Activated T-cell treated with anti-CD3 and anti-CD28 coated beads, Interleukin-2, amount 50 U/mL, for 72 hours (primary cell): ENCODE data around the gene SARM1. TPM values are rescaled to one million over a fixed set of nuclear protein-coding genes. Genes with fewer than 3 reads are reported as not detected.
"Not testable (repeated sequence)": the region's sequence is repeated elsewhere in the genome, so short reads cannot be mapped to it uniquely, and the experiment has no call there.

ENCODE experiments used
- ATAC-seq, 2 donors: fragments of 150-1000 bp; cut with Tn5 transposase; replicated peaks in 1 of 2; 2 replicates each; pipeline ENCODE4 v1.10.0; 2021; ENCODE audit warnings: moderate library complexity in 2 of 2, mild to moderate bottlenecking in 1 of 2
- DNase-seq, 2 donors: peaks; one replicate each; pipeline ENCODE4 v3.0.0; 2021 to 2022; ENCODE audit warnings: mixed read lengths in 1 of 2
- H3K27ac Mint-ChIP-seq: one replicate; pipeline ENCODE4 v1.8.0; 2022; ENCODE audit warnings: mild to moderate bottlenecking, moderate library complexity, mixed read lengths
- H3K27me3 Mint-ChIP-seq: one replicate; pipeline ENCODE4 v1.8.0; 2022; ENCODE audit warnings: low read depth, mixed read lengths
- H3K36me3 Mint-ChIP-seq, 2 donors: one replicate each; pipeline ENCODE4 v1.8.0; 2022; ENCODE audit warnings: mixed read lengths in 2 of 2, mild to moderate bottlenecking in 1 of 2; ENCODE audit not compliant: insufficient read depth in 2 of 2
- H3K4me1 Mint-ChIP-seq: one replicate; pipeline ENCODE4 v1.8.0; 2022; ENCODE audit warnings: low read depth, mixed read lengths
- H3K4me3 Mint-ChIP-seq, 2 donors: one replicate each; pipeline ENCODE4 v1.8.0; 2022; ENCODE audit warnings: mild to moderate bottlenecking in 2 of 2, mixed read lengths in 2 of 2, moderate library complexity in 2 of 2
- H3K9me3 Mint-ChIP-seq, 2 donors: one replicate each; pipeline ENCODE4 v1.8.0; 2022; ENCODE audit warnings: mixed read lengths in 2 of 2
- total RNA-seq, 2 donors: library from RNA; stranded (reverse); gene quantifications; one replicate each; pipeline ENCODE4 v1.2.3, GENCODE V29; 2022

SARM1 gene
- total RNA-seq, 2 donors from 2014 or later: 22.4 to 24.3 TPM

DNA sequence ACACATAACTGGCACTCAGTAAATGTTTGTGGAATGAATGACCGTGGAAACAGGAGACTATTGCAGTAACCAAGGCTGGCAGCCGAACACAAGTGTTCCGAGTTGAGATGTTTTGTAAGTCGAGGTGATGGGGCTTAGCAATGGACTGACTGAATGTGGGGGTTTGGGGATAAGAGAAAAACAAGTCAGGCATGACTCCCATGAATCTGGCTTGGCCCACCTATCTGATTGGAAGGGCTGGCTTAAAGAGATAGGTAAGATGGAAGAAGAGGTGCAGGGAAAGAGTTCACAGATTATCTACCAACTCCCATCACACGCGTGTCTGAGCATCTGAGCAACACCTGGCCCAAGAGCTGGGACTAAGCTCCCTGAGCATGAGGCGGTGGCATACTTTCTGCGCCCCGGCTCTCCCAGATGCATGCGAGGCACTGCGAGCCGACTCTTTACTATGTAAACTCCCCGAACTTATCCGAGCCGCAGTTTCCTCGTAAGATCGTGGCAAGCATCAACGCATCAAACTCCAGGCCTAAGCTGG, 36.8 kb upstream of the SARM1 start:
- H3K36me3 Mint-ChIP-seq: no peaks in the 10 kb centered on the region
- no peaks in the 10 kb centered on the region for H3K27me3 Mint-ChIP-seq
- ATAC-seq (no peak), DNase-seq (peak in 1 of 2 donors; percentile 13)
- H3K9me3 Mint-ChIP-seq: no peaks in the 10 kb centered on the region
- peak overlapping the region; percentile 6 for H3K27ac Mint-ChIP-seq
- peak overlapping the region; percentile 90 to 97 for H3K4me3 Mint-ChIP-seq
- peaks cover 38% of the 10 kb centered on the region for H3K4me1 Mint-ChIP-seq

DNA sequence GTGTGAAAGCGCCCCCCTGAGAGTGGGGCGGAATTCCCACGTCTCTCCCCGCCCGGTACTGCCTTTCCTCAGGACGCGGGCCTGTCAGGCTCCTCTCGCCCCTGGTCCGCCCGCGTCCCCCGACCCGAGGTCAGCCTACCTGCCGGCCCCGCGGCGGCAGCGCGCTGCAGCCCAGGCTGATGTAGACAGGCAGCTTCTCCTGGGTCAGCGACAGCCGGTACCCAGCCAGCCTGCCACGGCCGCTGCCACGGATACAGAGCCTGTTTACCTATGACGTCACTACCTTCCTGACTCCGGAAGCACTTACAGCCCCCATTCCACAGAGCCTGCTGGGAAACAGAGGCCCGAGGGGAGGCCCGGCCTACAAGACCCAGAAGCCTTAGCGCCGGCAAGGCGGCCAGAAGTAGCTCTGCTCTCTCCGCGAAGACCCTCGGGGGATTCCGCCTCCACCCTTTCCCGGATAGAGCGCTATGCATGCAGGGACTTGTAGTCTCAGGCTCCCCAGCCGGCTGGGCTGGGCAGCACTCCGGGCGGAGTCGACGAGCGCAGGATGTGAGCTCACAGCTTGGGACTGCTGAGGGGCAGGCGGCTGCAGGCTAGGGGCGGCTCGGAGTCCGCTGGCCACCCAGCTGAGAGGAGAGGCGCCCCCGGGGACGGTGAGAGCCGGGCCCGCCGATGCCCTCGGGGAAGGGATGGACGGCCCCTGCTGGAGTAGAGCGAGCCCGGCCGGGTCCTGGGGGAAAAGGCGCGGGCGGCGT, 36.1 kb upstream of the SARM1 start, which contains the start of the genes IFT20 and TNFAIP1:
Gene IFT20 (minus strand): TSS at position 272 of the 758 bp plus-strand sequence. CDS start 3,487 bp downstream, outside the sequence.
Gene TNFAIP1 (plus strand): TSS at position 561 of the 758 bp plus-strand sequence. CDS start 3,761 bp downstream, outside the sequence.
- peak; percentile 96 to 97 for ATAC-seq
- Mint-ChIP-seq H3K27ac (peak within 1 kb of the TSS; percentile 96), H3K4me3 (peak within 1 kb of the TSS; percentile 90 to 97), H3K4me1 (peaks cover 38% of the 10 kb centered on the region), H3K27me3 (no peaks in the 10 kb centered on the region), H3K36me3 (no peaks in the 10 kb centered on the region), H3K9me3 (no peaks in the 10 kb centered on the region)
- peak; percentile 97 to 99 for DNase-seq

DNA sequence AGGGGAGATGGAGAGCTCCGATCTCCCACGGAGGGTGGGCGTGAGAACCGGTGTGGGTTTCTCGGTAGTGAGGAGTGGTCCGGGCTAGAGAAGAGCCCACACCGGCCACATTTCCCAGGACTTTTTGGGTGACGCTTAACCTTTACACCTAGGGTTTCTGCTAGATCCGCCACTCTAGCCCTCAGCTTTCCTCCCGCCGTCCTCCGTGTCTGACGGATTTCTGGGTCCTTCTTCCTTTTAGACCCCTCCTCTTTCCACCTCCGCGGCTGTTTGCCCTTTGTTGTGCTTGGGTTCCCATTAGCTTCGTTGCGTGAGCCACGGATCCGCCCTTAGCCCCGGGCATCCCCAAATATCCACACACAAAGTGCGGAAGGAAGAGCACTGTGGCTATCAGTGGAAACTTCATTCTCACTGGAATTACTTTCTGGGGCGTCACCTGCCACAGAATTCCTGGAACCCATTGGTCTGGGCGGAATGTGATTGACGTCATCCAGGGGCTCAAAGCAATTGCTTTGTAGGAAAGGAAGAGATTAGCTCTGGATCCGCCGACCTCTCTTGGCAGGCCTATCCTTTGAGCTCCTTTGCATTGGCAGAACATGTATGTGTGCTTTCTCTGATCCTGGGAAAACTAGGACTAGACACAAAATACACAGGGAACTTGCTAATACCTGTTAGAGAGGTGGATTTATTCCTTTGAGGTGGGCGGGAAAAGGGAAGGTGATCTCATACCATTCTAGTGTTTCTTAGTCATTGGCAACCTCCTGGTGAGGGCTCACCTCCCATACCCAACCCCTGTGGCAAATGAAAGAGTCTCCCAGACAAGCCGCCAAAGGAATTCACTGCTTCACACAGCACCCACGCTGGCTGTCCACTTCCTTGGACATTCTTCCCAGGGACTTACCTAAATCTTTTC, 35.3 kb upstream of the SARM1 start:
- Mint-ChIP-seq H3K27ac (peak overlapping the region; percentile 95), H3K27me3 (no peaks in the 10 kb centered on the region), H3K9me3 (no peaks in the 10 kb centered on the region), H3K4me1 (peaks cover 38% of the 10 kb centered on the region), H3K4me3 (peak overlapping the region; percentile 90 to 97), H3K36me3 (no peaks in the 10 kb centered on the region)
- ATAC-seq (no peak), DNase-seq (peak in 1 of 2 donors; percentile 25)

DNA sequence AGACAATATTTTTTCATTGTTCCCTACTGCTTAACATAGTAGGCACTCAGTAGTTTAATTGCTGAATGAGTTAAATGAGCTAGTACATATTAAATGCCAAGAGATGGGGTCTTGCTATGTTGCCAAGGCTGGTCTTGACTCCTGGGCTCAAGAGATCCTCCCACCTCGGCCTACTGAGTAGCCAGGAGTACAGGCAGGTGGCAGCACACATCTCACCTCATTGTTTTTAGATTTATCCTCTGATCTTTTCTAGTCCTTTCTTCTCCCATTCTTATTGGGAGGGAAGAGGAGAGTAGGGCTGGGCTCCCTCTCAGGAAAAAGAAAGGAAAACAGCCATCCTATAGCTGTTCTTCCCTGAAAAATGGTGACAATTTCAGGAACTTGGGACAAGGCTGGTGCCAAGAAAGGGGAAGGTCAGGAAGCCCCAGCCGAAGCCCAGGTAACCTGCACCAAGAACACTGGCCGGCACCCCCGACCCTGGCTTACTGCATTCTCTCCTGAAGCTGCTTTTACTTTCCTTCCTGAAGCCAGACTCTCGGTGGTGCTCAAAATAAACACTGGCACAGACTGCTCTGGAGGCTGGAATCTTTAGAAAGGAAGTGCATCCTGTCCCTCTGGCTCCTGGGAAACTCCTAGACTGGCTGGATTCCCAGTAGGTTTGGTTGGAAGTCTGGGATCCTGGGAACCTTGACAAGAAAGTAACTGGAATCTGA, 33.3 kb upstream of the SARM1 start:
- H3K9me3 Mint-ChIP-seq: no peaks in the 10 kb centered on the region
- peaks cover 38% of the 10 kb centered on the region for H3K4me1 Mint-ChIP-seq
- peak overlapping the region in 1 of 2 donors; percentile 90 for H3K4me3 Mint-ChIP-seq
- no peak for ATAC-seq
- no peaks in the 10 kb centered on the region for H3K36me3 Mint-ChIP-seq
- no peak for DNase-seq
- no peaks in the 10 kb centered on the region for H3K27me3 Mint-ChIP-seq
- H3K27ac Mint-ChIP-seq: peak overlapping the region; percentile 81

DNA sequence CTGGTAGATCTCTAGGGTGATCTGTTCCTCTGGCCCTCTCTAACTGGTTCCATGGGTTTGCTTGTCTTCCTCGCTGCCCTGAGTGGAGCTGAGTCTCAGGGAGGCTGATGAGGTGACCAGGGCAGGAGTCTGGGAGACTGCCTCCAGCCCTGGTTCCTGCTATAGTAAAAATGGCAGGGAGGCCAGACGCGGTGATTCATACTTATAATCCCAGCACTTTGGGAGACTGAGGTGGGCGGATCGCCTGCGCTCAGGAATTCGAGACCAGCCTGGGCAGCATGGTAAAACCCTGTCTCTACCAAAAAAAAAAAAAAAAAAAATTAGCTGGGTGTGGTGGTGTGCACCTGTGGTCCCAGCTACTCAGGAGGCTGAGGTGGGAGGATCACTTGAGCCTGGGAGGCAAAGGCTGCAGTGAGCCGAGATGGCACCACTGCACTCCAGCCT, 32.7 kb upstream of the SARM1 start:
- not testable (repeated sequence) for H3K27me3 Mint-ChIP-seq, H3K9me3 Mint-ChIP-seq, H3K27ac Mint-ChIP-seq, H3K4me3 Mint-ChIP-seq, ATAC-seq, DNase-seq, H3K36me3 Mint-ChIP-seq
- peaks cover 36% of the 10 kb centered on the region for H3K4me1 Mint-ChIP-seq

DNA sequence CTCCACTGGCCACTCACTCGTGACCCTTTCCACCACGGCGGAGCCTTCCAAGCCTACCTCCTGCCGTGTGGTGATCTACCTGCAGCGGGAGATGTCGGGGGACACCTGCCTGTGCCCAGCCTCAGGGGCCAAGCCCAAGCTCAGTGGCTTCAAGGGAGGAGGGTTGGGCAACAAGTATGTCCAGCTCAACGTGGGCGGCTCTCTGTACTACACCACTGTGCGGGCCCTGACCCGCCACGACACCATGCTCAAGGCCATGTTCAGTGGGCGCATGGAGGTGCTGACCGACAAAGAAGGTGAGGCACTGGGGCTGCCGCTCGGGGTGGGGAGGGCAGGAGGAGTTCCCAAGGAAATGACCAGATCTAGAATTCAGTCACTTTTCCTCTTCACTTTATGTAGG, 32.1 kb upstream of the SARM1 start:
- no peaks in the 10 kb centered on the region for H3K27me3 Mint-ChIP-seq
- no peak for ATAC-seq
- peaks cover 31% of the 10 kb centered on the region for H3K4me1 Mint-ChIP-seq
- H3K27ac Mint-ChIP-seq: no peak overlapping the region
- H3K9me3 Mint-ChIP-seq: no peaks in the 10 kb centered on the region
- no peaks in the 10 kb centered on the region for H3K36me3 Mint-ChIP-seq
- no peak for DNase-seq
- no peak overlapping the region for H3K4me3 Mint-ChIP-seq

DNA sequence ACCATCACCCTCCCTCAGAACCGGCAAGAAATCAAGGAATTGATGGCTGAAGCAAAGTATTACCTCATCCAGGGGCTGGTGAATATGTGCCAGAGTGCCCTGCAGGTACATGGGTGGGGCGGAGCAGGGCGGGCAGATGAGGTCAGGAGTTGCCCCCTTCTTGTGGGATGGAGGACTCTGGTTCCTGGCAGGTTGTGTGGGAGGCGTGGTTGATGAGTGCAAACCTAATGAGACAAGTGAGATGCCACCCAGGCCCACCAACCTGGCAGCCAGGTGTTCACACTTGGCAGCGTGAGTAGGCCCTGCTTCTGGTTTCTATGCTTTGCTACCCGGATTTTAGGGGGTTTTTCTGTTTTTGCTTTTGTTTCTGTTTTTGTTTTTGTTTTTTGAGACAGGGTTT, 31.1 kb upstream of the SARM1 start:
- no peak for ATAC-seq
- Mint-ChIP-seq H3K27me3 (no peaks in the 10 kb centered on the region), H3K9me3 (no peaks in the 10 kb centered on the region), H3K27ac (peak overlapping the region; percentile 74), H3K4me1 (peaks cover 25% of the 10 kb centered on the region), H3K4me3 (no peak overlapping the region), H3K36me3 (no peaks in the 10 kb centered on the region)
- no peak for DNase-seq

DNA sequence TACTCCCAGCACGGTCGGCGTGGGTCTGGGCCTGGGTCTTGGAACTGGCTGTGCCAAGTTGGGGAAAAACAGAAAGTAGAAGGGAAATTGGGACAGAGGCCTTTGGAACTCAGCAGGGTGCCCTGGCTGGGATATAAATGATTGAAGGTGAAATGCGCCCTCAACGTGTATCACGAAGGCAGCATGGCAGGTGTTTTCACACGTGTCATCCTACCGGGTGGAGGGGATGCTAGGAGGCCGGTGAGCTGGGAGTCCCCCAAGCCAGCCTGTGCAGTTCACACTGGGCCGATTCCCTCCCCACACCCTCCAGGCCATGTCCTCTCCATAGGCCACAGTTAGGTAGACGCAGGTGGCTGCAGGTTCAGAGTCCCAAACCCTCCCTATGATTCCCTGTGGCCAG, 30.0 kb upstream of the SARM1 start:
- peaks cover 0 to 3% of the 10 kb centered on the region in 2 donors for H3K36me3 Mint-ChIP-seq

DNA sequence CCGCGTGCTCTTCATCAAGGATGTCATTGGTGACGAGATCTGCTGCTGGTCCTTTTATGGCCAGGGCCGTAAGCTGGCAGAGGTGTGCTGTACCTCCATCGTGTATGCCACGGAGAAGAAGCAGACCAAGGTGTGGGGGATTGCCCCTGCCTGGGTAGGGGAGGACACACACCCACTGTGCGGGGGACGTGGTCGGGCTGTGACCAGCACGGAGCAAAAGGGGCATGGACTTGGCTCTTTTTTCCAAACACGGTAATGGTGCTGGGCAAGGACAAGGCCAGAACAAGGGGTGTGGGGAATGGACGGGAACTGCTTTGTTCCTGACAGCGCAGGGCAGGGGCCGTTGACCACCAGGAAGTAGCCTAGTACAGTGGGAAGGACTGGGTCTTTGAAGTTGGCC, 29.2 kb upstream of the SARM1 start:
- H3K36me3 Mint-ChIP-seq: peaks cover 0 to 3% of the 10 kb centered on the region in 2 donors

More for the DNA sequence above, 30.0 kb upstream of the SARM1 start:
- Mint-ChIP-seq H3K4me3 (no peak overlapping the region), H3K9me3 (no peaks in the 10 kb centered on the region), H3K27me3 (no peaks in the 10 kb centered on the region), H3K27ac (no peak overlapping the region), H3K4me1 (peaks cover 25% of the 10 kb centered on the region)
- DNase-seq (no peak), ATAC-seq (no peak)

DNA sequence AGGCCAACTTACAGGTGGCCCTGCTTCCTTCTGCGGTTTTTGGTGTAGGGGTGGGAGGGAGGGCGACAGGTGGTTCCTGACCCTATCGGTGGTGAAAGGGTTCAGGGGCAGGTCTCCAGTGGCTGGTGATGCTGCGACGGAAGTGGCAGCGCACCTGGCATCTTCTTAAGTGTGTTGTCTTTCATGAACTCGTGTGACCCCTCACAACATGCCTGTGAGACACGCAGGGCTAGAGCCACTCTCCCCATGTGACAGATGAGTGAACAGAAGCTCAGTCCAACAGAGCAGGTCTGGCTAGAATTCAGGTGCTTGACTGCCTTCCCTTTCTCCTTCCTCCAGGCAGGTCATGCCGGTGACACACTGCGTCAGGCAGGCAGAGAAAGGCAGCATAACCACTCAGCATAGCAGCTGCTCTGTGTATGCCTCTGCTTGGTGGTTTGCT, 28.0 kb upstream of the SARM1 start:
- no peak for ATAC-seq

More for the DNA sequence above, 29.2 kb upstream of the SARM1 start:
- Mint-ChIP-seq H3K9me3 (no peaks in the 10 kb centered on the region), H3K27ac (peak overlapping the region; percentile 16), H3K27me3 (no peaks in the 10 kb centered on the region), H3K4me1 (peaks cover 17% of the 10 kb centered on the region), H3K4me3 (no peak overlapping the region)
- ATAC-seq (no peak), DNase-seq (no peak)

DNA sequence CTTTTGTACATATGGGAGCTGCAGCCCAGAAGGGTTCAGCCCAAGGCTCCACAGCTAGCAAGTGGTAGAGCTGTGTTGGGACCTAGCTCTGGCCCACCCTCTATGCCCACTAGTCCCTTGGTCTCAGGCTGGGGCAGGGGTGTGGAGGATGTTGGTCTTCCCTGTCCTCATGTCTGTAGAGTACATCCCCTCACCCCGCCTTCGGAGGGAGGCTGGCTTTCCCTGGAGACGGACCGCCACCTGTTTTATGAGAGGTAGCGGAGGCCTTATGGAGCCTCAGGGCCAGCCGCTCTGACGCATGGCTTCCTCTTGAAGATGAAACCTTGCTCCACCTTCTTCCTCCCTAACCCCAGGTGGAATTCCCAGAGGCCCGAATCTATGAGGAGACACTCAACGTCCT, 27.5 kb upstream of the SARM1 start:
- DNase-seq: no peak
- Mint-ChIP-seq H3K36me3 (peaks cover 0 to 5% of the 10 kb centered on the region in 2 donors), H3K27ac (no peak overlapping the region), H3K4me1 (peaks cover 4% of the 10 kb centered on the region), H3K27me3 (no peaks in the 10 kb centered on the region), H3K9me3 (no peaks in the 10 kb centered on the region), H3K4me3 (no peak overlapping the region)
- no peak for ATAC-seq

More for the DNA sequence above, 28.0 kb upstream of the SARM1 start:
- no peak overlapping the region for H3K4me3 Mint-ChIP-seq
- no peak overlapping the region for H3K27ac Mint-ChIP-seq
- H3K36me3 Mint-ChIP-seq: peaks cover 0 to 5% of the 10 kb centered on the region in 2 donors
- no peaks in the 10 kb centered on the region for H3K9me3 Mint-ChIP-seq
- DNase-seq: no peak
- peaks cover 5% of the 10 kb centered on the region for H3K4me1 Mint-ChIP-seq
- H3K27me3 Mint-ChIP-seq: no peaks in the 10 kb centered on the region

DNA sequence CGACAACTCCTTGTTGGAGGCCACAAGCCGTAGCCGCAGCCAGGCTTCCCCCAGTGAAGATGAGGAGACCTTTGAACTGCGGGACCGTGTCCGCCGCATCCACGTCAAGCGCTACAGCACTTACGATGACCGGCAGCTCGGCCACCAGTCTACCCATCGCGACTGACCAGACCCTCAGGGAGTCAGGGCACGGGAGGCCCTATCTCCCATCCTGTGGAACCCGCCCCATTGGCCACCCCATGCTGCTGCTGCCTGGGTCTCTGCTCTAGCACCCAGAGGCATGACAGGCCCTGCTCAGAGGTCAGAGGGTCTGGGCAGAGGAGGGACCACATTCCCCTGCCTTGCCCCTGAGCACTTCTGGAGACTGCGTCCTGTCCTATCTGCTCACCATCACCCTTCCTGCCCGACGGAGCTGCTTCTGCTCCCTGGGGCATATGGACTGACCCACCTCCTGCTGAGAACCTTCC, 27.0 kb upstream of the SARM1 start:
- peak in 1 of 2 donors; percentile 12 for ATAC-seq
- DNase-seq: no peak

More for the DNA sequence above, 27.0 kb upstream of the SARM1 start:
- H3K27ac Mint-ChIP-seq: no peak overlapping the region
- H3K27me3 Mint-ChIP-seq: no peaks in the 10 kb centered on the region
- peaks cover 4% of the 10 kb centered on the region for H3K4me1 Mint-ChIP-seq
- H3K9me3 Mint-ChIP-seq: no peaks in the 10 kb centered on the region
- peaks cover 0 to 5% of the 10 kb centered on the region in 2 donors for H3K36me3 Mint-ChIP-seq
- no peak overlapping the region for H3K4me3 Mint-ChIP-seq
